Fibroblast of villous mesenchyme (primary cell): ENCODE results near the gene KIAA1217. TPM values are rescaled to one million over a fixed set of nuclear protein-coding genes. Genes with fewer than 3 reads are reported as not detected.

Experiments
- DNase-seq: peaks from one replicate; pipeline ENCODE4 v3.0.0-alpha.2; 2010; ENCODE audit warnings: low read depth
- H3K4me3 ChIP-seq: 2 replicates; pipeline ENCODE4 v1.5.1; 2011; ENCODE audit warnings: low read depth, mild to moderate bottlenecking, low read length
- total RNA-seq: library from RNA; depleted of rRNA; stranded (reverse); fragments of >200 nt; gene quantifications from 2 replicates; pipeline ENCODE4 v1.2.3, GENCODE V29; 2012
- TF ChIP-seq, protein P1 (sequence below): IDR thresholded peaks from 2 replicates; pipeline ENCODE4 v1.5.1; 2012; ENCODE audit warnings: low read depth, mild to moderate bottlenecking, low read length; ENCODE audit not compliant: insufficient read depth

The KIAA1217 gene
- total RNA-seq, 1 donor: 0.86 TPM

- no peak overlapping the region for H3K4me3 ChIP-seq
- DNase-seq: no peak
- TF ChIP-seq, protein P1, sequence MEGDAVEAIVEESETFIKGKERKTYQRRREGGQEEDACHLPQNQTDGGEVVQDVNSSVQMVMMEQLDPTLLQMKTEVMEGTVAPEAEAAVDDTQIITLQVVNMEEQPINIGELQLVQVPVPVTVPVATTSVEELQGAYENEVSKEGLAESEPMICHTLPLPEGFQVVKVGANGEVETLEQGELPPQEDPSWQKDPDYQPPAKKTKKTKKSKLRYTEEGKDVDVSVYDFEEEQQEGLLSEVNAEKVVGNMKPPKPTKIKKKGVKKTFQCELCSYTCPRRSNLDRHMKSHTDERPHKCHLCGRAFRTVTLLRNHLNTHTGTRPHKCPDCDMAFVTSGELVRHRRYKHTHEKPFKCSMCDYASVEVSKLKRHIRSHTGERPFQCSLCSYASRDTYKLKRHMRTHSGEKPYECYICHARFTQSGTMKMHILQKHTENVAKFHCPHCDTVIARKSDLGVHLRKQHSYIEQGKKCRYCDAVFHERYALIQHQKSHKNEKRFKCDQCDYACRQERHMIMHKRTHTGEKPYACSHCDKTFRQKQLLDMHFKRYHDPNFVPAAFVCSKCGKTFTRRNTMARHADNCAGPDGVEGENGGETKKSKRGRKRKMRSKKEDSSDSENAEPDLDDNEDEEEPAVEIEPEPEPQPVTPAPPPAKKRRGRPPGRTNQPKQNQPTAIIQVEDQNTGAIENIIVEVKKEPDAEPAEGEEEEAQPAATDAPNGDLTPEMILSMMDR: no peak
Measured at GRCh38 chr10:24278176-24278889, 69.4 kb downstream of the KIAA1217 start.

DNA sequence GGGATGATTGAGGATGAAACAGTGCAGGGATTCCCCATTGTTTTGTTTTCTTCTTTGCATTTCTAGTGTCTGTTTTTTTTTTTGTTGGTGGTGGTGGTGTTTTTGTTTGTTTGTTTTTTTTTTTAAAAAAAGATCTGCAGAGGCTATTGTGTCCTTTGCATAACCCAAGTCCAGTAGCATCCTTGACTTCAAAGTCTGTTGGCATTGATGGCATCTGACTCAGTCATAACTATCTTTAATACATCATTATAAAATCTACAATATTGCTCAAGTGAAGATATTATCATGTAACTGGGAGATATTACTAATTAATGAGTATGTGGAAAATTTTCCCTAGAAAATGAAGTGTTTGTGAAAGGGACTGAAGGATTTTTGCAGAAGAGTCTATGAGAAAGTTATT lies 70.2 kb downstream of the KIAA1217 start:
- no peak for DNase-seq
- TF ChIP-seq, protein P1: no peak
- H3K4me3 ChIP-seq: no peak overlapping the region

- H3K4me3 ChIP-seq: no peak overlapping the region
- DNase-seq: no peak
- TF ChIP-seq, protein P1: no peak
Measured at GRCh38 chr10:24287559-24288195, 78.7 kb downstream of the KIAA1217 start.

GRCh38 chr10:24288581-24288980 lies 79.6 kb downstream of the KIAA1217 start:
- no peak overlapping the region for H3K4me3 ChIP-seq
- TF ChIP-seq, protein P1: no peak
- no peak for DNase-seq

GRCh38 chr10:24289235-24289634 lies 80.3 kb downstream of the KIAA1217 start:
- DNase-seq: no peak
- TF ChIP-seq, protein P1: no peak
- H3K4me3 ChIP-seq: no peak overlapping the region

DNA sequence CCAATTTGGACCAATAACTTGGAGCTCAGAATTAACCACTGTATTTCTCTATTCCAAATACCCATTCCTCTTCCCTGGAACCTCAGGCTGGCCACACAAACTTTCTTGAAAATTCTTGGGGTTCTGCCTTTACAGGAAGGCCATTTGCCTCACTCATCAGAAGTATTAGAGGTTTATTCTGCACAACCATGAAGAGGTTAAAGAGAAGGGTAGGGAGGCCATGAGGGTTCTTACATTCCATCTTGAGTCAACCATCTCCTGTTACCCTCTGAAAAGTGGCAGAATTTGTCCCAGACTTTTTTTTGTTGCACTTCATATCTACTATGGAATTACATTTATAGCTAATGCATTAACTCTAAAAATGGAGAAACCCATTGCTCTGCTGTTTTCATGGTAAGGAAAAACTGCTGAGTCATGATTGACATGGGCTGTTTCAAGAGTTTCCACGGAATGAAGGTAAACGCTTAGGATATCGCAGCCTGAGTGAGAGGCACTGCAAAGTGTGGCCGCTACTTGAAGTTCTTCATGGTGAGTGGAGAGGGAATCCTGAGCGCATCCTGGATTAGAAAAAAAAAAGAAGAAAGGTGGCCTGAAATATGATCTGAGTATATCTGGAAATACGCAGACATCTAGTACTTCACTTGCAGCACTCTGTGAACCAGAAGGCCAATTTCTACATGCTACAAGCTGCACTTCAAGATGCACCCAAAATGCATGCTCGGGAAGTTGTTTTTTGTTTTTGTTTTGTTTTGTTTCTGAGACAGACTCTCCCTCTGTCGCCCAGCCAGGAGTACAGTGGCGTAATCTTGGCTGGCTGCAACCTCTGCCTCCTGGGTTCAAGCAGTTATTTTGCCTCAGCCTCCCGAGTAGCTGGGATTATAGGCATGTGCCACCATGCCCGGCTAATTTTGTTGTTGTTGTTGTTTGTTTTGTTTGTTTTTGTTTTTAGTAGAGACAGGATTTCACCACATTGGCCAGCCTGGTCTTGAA lies 83.7 kb downstream of the KIAA1217 start:
- no peak overlapping the region for H3K4me3 ChIP-seq
- peak; percentile 4 for DNase-seq
- TF ChIP-seq, protein P1: no peak
